HepG2 (cell line): ENCODE measurements around the gene TLE2. TPM values are rescaled to one million over a fixed set of nuclear protein-coding genes. Genes with fewer than 3 reads are reported as not detected.

Source experiments
- HNF4G ChIP-seq, 2 experiments: sonication (generic) in 1 of 2; formaldehyde crosslinking in 1 of 2; IDR thresholded peaks; 2 replicates each; pipeline versions ENCODE4 v1.4.0 to v1.6.1; 2011 to 2020; ENCODE audit warnings: borderline replicate concordance in 2 of 2, low read depth in 2 of 2, mild to moderate bottlenecking in 2 of 2, low read length in 1 of 2, missing genetic modification reagents in 1 of 2, moderate library complexity in 1 of 2
- MAF1 ChIP-seq: sonication (generic); formaldehyde crosslinking; IDR thresholded peaks from 2 replicates; pipeline ENCODE4 v1.5.0; 2020; ENCODE audit warnings: missing genetic modification reagents, borderline replicate concordance
- PLRG1 ChIP-seq: fragments of 450-650 bp; conservative IDR thresholded peaks from 2 replicates; pipeline ENCODE4 v1.6.1; 2016
- POLR2AphosphoS5 ChIP-seq: IDR thresholded peaks from 2 replicates; pipeline ENCODE4 v1.6.1; 2012; ENCODE audit warnings: low read depth, low read length
- ZNF234 ChIP-seq: sonication (generic); formaldehyde crosslinking; conservative IDR thresholded peaks from 2 replicates; pipeline ENCODE4 v1.5.1; 2020; ENCODE audit warnings: mild to moderate bottlenecking, missing genetic modification reagents
- ZNF546 ChIP-seq: sonication (generic); formaldehyde crosslinking; conservative IDR thresholded peaks from 2 replicates; pipeline ENCODE4 v1.8.1; 2023; ENCODE audit warnings: mild to moderate bottlenecking, missing genetic modification reagents
- ZSCAN30 ChIP-seq: sonication (generic); formaldehyde crosslinking; IDR thresholded peaks from 2 replicates; pipeline ENCODE4 v1.5.0; 2020; ENCODE audit warnings: mild to moderate bottlenecking, missing genetic modification reagents
- polyA plus RNA-seq, 8 experiments: library from polyadenylated mRNA; depleted of rRNA in 3 of 8; stranded (reverse) in 7 of 8; unstranded in 1 of 8; fragments of >200 nt; fragmentation: Illumina TruSeq in 4 of 8; extraction: Trizol in 4 of 8; gene quantifications; 2 replicates each; pipeline versions ENCODE4 v1.2.1 to v1.2.3, GENCODE V29; 2011 to 2016; ENCODE audit warnings: low read depth in 4 of 8, missing spikeins in 1 of 8, mixed read lengths in 1 of 8; ENCODE audit not compliant: insufficient read depth in 1 of 8
- total RNA-seq, 5 experiments: library from RNA; depleted of rRNA; stranded (reverse); fragments of >200 nt; fragmentation: Illumina TruSeq; extraction: Trizol; gene quantifications; 2 replicates each; pipeline ENCODE4 v1.2.3, GENCODE V29; 2016; ENCODE audit warnings: low read depth in 1 of 5
- TF ChIP-seq, protein P1 (sequence below): sonication (generic); formaldehyde crosslinking; conservative IDR thresholded peaks from 2 replicates; pipeline ENCODE4 v1.4.0; 2020; ENCODE audit warnings: mild to moderate bottlenecking, missing genetic modification reagents, moderate library complexity
- TF ChIP-seq, protein P2 (sequence below): sonication (generic); formaldehyde crosslinking; IDR thresholded peaks from 2 replicates; pipeline ENCODE4 v1.4.0; 2020; ENCODE audit warnings: missing genetic modification reagents, low read depth, mild to moderate bottlenecking, borderline replicate concordance
- TF ChIP-seq, protein P3 (sequence below): sonication (generic); formaldehyde crosslinking; IDR thresholded peaks from 2 replicates; pipeline ENCODE4 v1.5.0; 2020; ENCODE audit warnings: mild to moderate bottlenecking, missing genetic modification reagents, borderline replicate concordance
- TF ChIP-seq, protein P4 (sequence below): sonication (generic); formaldehyde crosslinking; IDR thresholded peaks from 2 replicates; pipeline ENCODE4 v1.8.0; 2022; ENCODE audit warnings: low read depth, missing genetic modification reagents

TLE2 gene
- total and polyA plus RNA-seq, 2 of the 13 experiments (the other 11 are each of a cell fraction or from before 2014, with no cell fraction given), result 0.07 to 0.81 TPM

GRCh38 chr19:3035542-3036118 is 6.5 kb upstream of the TLE2 start (continued):
- no peak for TF ChIP-seq ZNF546 (CRISPR knock-in tag)
- TF ChIP-seq HNF4G (IDR thresholded peaks at IDR 0.05; ENCODE audit: borderline replicate concordance, low read depth, low read length), result no peak
- no peak for TF ChIP-seq HNF4G (CRISPR knock-in tag; IDR thresholded peaks at IDR 0.05; ENCODE audit: borderline replicate concordance, low read depth)
- TF ChIP-seq, protein P1, sequence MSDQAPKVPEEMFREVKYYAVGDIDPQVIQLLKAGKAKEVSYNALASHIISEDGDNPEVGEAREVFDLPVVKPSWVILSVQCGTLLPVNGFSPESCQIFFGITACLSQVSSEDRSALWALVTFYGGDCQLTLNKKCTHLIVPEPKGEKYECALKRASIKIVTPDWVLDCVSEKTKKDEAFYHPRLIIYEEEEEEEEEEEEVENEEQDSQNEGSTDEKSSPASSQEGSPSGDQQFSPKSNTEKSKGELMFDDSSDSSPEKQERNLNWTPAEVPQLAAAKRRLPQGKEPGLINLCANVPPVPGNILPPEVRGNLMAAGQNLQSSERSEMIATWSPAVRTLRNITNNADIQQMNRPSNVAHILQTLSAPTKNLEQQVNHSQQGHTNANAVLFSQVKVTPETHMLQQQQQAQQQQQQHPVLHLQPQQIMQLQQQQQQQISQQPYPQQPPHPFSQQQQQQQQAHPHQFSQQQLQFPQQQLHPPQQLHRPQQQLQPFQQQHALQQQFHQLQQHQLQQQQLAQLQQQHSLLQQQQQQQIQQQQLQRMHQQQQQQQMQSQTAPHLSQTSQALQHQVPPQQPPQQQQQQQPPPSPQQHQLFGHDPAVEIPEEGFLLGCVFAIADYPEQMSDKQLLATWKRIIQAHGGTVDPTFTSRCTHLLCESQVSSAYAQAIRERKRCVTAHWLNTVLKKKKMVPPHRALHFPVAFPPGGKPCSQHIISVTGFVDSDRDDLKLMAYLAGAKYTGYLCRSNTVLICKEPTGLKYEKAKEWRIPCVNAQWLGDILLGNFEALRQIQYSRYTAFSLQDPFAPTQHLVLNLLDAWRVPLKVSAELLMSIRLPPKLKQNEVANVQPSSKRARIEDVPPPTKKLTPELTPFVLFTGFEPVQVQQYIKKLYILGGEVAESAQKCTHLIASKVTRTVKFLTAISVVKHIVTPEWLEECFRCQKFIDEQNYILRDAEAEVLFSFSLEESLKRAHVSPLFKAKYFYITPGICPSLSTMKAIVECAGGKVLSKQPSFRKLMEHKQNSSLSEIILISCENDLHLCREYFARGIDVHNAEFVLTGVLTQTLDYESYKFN, result 0 out of 2 replicates have a peak, but pooled peaks have one; percentile 17
- TF ChIP-seq, protein P2, sequence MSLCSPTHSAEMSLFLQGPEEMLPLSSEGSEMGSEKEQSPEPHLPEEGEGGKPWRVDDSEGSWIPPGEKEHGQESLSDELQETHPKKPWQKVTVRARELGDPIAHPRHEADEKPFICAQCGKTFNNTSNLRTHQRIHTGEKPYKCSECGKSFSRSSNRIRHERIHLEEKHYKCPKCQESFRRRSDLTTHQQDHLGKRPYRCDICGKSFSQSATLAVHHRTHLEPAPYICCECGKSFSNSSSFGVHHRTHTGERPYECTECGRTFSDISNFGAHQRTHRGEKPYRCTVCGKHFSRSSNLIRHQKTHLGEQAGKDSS (CRISPR knock-in tag), result no peak
- TF ChIP-seq, protein P3, sequence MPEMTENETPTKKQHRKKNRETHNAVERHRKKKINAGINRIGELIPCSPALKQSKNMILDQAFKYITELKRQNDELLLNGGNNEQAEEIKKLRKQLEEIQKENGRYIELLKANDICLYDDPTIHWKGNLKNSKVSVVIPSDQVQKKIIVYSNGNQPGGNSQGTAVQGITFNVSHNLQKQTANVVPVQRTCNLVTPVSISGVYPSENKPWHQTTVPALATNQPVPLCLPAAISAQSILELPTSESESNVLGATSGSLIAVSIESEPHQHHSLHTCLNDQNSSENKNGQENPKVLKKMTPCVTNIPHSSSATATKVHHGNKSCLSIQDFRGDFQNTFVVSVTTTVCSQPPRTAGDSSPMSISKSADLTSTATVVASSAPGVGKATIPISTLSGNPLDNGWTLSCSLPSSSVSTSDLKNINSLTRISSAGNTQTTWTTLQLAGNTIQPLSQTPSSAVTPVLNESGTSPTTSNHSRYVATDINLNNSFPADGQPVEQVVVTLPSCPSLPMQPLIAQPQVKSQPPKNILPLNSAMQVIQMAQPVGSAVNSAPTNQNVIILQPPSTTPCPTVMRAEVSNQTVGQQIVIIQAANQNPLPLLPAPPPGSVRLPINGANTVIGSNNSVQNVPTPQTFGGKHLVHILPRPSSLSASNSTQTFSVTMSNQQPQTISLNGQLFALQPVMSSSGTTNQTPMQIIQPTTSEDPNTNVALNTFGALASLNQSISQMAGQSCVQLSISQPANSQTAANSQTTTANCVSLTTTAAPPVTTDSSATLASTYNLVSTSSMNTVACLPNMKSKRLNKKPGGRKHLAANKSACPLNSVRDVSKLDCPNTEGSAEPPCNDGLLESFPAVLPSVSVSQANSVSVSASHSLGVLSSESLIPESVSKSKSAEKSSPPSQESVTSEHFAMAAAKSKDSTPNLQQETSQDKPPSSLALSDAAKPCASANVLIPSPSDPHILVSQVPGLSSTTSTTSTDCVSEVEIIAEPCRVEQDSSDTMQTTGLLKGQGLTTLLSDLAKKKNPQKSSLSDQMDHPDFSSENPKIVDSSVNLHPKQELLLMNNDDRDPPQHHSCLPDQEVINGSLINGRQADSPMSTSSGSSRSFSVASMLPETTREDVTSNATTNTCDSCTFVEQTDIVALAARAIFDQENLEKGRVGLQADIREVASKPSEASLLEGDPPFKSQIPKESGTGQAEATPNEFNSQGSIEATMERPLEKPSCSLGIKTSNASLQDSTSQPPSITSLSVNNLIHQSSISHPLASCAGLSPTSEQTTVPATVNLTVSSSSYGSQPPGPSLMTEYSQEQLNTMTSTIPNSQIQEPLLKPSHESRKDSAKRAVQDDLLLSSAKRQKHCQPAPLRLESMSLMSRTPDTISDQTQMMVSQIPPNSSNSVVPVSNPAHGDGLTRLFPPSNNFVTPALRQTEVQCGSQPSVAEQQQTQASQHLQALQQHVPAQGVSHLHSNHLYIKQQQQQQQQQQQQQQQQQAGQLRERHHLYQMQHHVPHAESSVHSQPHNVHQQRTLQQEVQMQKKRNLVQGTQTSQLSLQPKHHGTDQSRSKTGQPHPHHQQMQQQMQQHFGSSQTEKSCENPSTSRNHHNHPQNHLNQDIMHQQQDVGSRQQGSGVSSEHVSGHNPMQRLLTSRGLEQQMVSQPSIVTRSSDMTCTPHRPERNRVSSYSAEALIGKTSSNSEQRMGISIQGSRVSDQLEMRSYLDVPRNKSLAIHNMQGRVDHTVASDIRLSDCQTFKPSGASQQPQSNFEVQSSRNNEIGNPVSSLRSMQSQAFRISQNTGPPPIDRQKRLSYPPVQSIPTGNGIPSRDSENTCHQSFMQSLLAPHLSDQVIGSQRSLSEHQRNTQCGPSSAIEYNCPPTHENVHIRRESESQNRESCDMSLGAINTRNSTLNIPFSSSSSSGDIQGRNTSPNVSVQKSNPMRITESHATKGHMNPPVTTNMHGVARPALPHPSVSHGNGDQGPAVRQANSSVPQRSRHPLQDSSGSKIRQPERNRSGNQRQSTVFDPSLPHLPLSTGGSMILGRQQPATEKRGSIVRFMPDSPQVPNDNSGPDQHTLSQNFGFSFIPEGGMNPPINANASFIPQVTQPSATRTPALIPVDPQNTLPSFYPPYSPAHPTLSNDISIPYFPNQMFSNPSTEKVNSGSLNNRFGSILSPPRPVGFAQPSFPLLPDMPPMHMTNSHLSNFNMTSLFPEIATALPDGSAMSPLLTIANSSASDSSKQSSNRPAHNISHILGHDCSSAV (CRISPR knock-in tag), result peak; percentile 94; the same call in 1 of the 2 replicates
- no peak for TF ChIP-seq ZNF234 (CRISPR knock-in tag)
- no peak for TF ChIP-seq MAF1 (CRISPR knock-in tag)
- TF ChIP-seq, protein P4, sequence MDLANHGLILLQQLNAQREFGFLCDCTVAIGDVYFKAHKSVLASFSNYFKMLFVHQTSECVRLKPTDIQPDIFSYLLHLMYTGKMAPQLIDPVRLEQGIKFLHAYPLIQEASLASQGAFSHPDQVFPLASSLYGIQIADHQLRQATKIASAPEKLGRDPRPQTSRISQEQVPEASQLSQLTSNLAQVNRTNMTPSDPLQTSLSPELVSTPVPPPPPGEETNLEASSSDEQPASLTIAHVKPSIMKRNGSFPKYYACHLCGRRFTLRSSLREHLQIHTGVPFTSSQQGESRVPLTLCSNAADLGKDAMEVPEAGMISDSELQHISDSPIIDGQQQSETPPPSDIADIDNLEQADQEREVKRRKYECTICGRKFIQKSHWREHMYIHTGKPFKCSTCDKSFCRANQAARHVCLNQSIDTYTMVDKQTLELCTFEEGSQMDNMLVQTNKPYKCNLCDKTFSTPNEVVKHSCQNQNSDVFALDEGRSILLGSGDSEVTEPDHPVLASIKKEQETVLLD (CRISPR knock-in tag), result no peak
- TF ChIP-seq PLRG1, result no peak
- no peak for TF ChIP-seq ZSCAN30 (CRISPR knock-in tag)
- TF ChIP-seq POLR2AphosphoS5, result peak; percentile 59
